Mesothelial cell of epicardium (in vitro differentiated cells): ENCODE results near the gene NELL1. TPM values are rescaled to one million over a fixed set of nuclear protein-coding genes. Genes with fewer than 3 reads are reported as not detected.

Source experiments
- DNase-seq, 2 experiments: peaks; one replicate each; pipeline ENCODE4 v3.0.0; 2021; ENCODE audit warnings: low spot score in 2 of 2; ENCODE audit not compliant: unreplicated experiment in 2 of 2
- H3K27ac Mint-ChIP-seq: 2 replicates; pipeline ENCODE4 v1.8.0; 2021; ENCODE audit warnings: mixed read lengths
- H3K27me3 Mint-ChIP-seq: 2 replicates; pipeline ENCODE4 v1.8.0; 2021; ENCODE audit warnings: low read depth, mixed read lengths
- H3K36me3 Mint-ChIP-seq: 2 replicates; pipeline ENCODE4 v1.8.0; 2021; ENCODE audit warnings: mixed read lengths
- H3K4me1 Mint-ChIP-seq: 2 replicates; pipeline ENCODE4 v1.8.0; 2021; ENCODE audit warnings: mixed read lengths
- H3K4me3 Mint-ChIP-seq: 2 replicates; pipeline ENCODE4 v1.8.0; 2021; ENCODE audit warnings: mild to moderate bottlenecking, moderate library complexity, mixed read lengths
- H3K9me3 Mint-ChIP-seq: 2 replicates; pipeline ENCODE4 v1.8.0; 2021; ENCODE audit warnings: mixed read lengths
- total RNA-seq: library from RNA; stranded (reverse); gene quantifications from 3 replicates; pipeline ENCODE4 v1.2.1, GENCODE V29; 2021
- TF ChIP-seq, protein P1 (sequence below): fragments of 200-600 bp; sonication (generic); IDR thresholded peaks from one replicate; pipeline ENCODE4 v1.5.0; 2021; ENCODE audit warnings: antibody characterized with exemption; ENCODE audit not compliant: unreplicated experiment

The NELL1 gene
- total RNA-seq, 1 donor from 2014 or later = 1.7 TPM

- Mint-ChIP-seq H3K9me3 (no peaks in the 10 kb centered on the region), H3K27me3 (peaks cover 12% of the 10 kb centered on the region), H3K36me3 (no peaks in the 10 kb centered on the region), H3K4me1 (no peaks in the 10 kb centered on the region), H3K27ac (no peak overlapping the region), H3K4me3 (no peak overlapping the region)
- TF ChIP-seq, protein P1, sequence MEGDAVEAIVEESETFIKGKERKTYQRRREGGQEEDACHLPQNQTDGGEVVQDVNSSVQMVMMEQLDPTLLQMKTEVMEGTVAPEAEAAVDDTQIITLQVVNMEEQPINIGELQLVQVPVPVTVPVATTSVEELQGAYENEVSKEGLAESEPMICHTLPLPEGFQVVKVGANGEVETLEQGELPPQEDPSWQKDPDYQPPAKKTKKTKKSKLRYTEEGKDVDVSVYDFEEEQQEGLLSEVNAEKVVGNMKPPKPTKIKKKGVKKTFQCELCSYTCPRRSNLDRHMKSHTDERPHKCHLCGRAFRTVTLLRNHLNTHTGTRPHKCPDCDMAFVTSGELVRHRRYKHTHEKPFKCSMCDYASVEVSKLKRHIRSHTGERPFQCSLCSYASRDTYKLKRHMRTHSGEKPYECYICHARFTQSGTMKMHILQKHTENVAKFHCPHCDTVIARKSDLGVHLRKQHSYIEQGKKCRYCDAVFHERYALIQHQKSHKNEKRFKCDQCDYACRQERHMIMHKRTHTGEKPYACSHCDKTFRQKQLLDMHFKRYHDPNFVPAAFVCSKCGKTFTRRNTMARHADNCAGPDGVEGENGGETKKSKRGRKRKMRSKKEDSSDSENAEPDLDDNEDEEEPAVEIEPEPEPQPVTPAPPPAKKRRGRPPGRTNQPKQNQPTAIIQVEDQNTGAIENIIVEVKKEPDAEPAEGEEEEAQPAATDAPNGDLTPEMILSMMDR = no peak
- no peak for DNase-seq
Measured at GRCh38 chr11:21480240-21480639, 810.9 kb downstream of the NELL1 start.

- Mint-ChIP-seq H3K9me3 (no peaks in the 10 kb centered on the region), H3K27me3 (peaks cover 12% of the 10 kb centered on the region), H3K4me3 (no peak overlapping the region), H3K4me1 (no peaks in the 10 kb centered on the region), H3K27ac (no peak overlapping the region), H3K36me3 (no peaks in the 10 kb centered on the region)
- no peak for DNase-seq
- TF ChIP-seq, protein P1 = no peak
Measured at GRCh38 chr11:21481255-21481654, 811.9 kb downstream of the NELL1 start.

DNA sequence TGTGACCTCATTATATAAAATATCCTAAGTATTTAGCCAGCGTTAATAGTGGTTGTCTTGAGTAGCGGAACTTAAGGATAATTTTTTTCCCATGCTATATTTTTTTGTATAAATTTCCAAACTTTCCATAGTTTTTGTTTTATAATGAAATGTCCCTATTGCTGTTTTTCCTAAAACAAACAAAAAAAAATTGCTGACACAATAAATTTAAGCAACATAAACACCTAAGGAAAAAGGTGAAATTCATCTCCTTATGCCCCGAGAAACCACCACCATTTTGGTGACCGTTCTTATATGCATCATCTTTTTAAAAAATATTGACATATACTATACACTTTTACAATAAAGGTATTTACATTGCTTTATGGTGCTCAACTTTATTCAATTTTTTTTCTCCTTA is 814.7 kb downstream of the NELL1 start:
- TF ChIP-seq, protein P1 = no peak
- no peak overlapping the region for H3K27ac Mint-ChIP-seq
- H3K4me1 Mint-ChIP-seq = no peaks in the 10 kb centered on the region
- no peak overlapping the region for H3K4me3 Mint-ChIP-seq
- H3K36me3 Mint-ChIP-seq = no peaks in the 10 kb centered on the region
- H3K9me3 Mint-ChIP-seq = no peaks in the 10 kb centered on the region
- H3K27me3 Mint-ChIP-seq = peaks cover 3% of the 10 kb centered on the region
- DNase-seq = no peak

GRCh38 chr11:21485006-21485405 is 815.6 kb downstream of the NELL1 start:
- no peak overlapping the region for H3K27ac Mint-ChIP-seq
- no peak overlapping the region for H3K4me3 Mint-ChIP-seq
- H3K4me1 Mint-ChIP-seq = no peaks in the 10 kb centered on the region
- H3K27me3 Mint-ChIP-seq = no peaks in the 10 kb centered on the region
- no peak for DNase-seq
- H3K36me3 Mint-ChIP-seq = no peaks in the 10 kb centered on the region
- peaks cover 7% of the 10 kb centered on the region for H3K9me3 Mint-ChIP-seq
- TF ChIP-seq, protein P1 = no peak

- H3K36me3 Mint-ChIP-seq = no peaks in the 10 kb centered on the region
- H3K27me3 Mint-ChIP-seq = no peaks in the 10 kb centered on the region
- H3K9me3 Mint-ChIP-seq = peaks cover 11% of the 10 kb centered on the region
- no peak overlapping the region for H3K4me3 Mint-ChIP-seq
- no peak overlapping the region for H3K27ac Mint-ChIP-seq
- no peaks in the 10 kb centered on the region for H3K4me1 Mint-ChIP-seq
- TF ChIP-seq, protein P1 = no peak
- no peak for DNase-seq
Measured at GRCh38 chr11:21485426-21485825, 816.0 kb downstream of the NELL1 start.

- no peaks in the 10 kb centered on the region for H3K27me3 Mint-ChIP-seq
- no peaks in the 10 kb centered on the region for H3K4me1 Mint-ChIP-seq
- no peak overlapping the region for H3K27ac Mint-ChIP-seq
- no peak for DNase-seq
- TF ChIP-seq, protein P1 = no peak
- H3K4me3 Mint-ChIP-seq = no peak overlapping the region
- H3K9me3 Mint-ChIP-seq = peaks cover 19% of the 10 kb centered on the region
- H3K36me3 Mint-ChIP-seq = no peaks in the 10 kb centered on the region
Measured at GRCh38 chr11:21489416-21490115, 820.2 kb downstream of the NELL1 start.
